ENCODE data around the gene SLC37A1.

- TF ChIP-seq TAF1 (IDR thresholded peaks at IDR 0.05; ENCODE audit: borderline replicate concordance, insufficient read depth, low read length): no peak
- no peak for TF ChIP-seq REST (IDR thresholded peaks at IDR 0.05; ENCODE audit: insufficient read depth in 1 of 2, low read depth in 2 of 2, low read length in 2 of 2)
- TF ChIP-seq POLR2AphosphoS5 (IDR thresholded peaks at IDR 0.05; ENCODE audit: low read depth, low read length): no peak
- TF ChIP-seq FOXP2 (optimal IDR thresholded peaks at IDR 0.05; ENCODE audit: borderline replicate concordance, extremely low read depth, extremely low read length, insufficient read depth): no peak
Observed at GRCh38 chr21:42537106-42537742, 23.6 kb downstream of the SLC37A1 start.
